Measurements from ENCODE around the gene SH3RF1. TPM values are rescaled to one million over a fixed set of nuclear protein-coding genes. Genes with fewer than 3 reads are reported as not detected.

The SH3RF1 gene
- total and polyA plus RNA-seq, 4 donors, result 1.8 to 7.9 (median 3.5) TPM

GRCh38 chr4:169156392-169156791, 114.4 kb downstream of the SH3RF1 start:
- H3K9me3 ChIP-seq (ENCODE audit: control insufficient read depth in 4 of 4, low read length in 3 of 4), result no peaks in the 10 kb centered on the region
- H3K27me3 ChIP-seq (ENCODE audit: control insufficient read depth in 4 of 4, insufficient read depth in 4 of 4, low read length in 3 of 4), result no peaks in the 10 kb centered on the region
- H3K27ac ChIP-seq (ENCODE audit: low read depth in 1 of 2, low read length in 2 of 2), result no peak overlapping the region
- H3K36me3 ChIP-seq (ENCODE audit: control insufficient read depth in 4 of 4, insufficient read depth in 3 of 4, low read depth in 1 of 4, low read length in 3 of 4), result peaks cover 0 to 20% (median 2%) of the 10 kb centered on the region in 4 donors
- H3K9ac ChIP-seq (ENCODE audit: low read depth in 1 of 2, low read length in 2 of 2), result no peak overlapping the region
- no peak overlapping the region for H3K4me3 ChIP-seq (ENCODE audit: low read depth in 1 of 3, low read length in 3 of 3)
- peaks cover 0 to 3% (median under 1%) of the 10 kb centered on the region in 4 donors for H3K4me1 ChIP-seq (ENCODE audit: control insufficient read depth in 4 of 4, insufficient read depth in 4 of 4, low read length in 3 of 4)
- WGBS, result 96% methylated on average over 3 of the region's 3 CpGs
- DNase-seq (ENCODE audit: low spot score), result no peak
- TF ChIP-seq ZBTB33 (IDR thresholded peaks at IDR 0.05), result no peak
- no peak for TF ChIP-seq FOXA1 (IDR thresholded peaks at IDR 0.05)

GRCh38 chr4:169154121-169154520, 116.6 kb downstream of the SH3RF1 start:
- peaks cover 0 to 21% (median 2%) of the 10 kb centered on the region in 4 donors for H3K36me3 ChIP-seq (ENCODE audit: control insufficient read depth in 4 of 4, insufficient read depth in 3 of 4, low read depth in 1 of 4, low read length in 3 of 4)
- no peak for TF ChIP-seq YY1 (IDR thresholded peaks at IDR 0.05)
- TF ChIP-seq TAF1 (conservative IDR thresholded peaks at IDR 0.05), result no peak
- TF ChIP-seq ATF3 (IDR thresholded peaks at IDR 0.05), result no peak
- no peak for TF ChIP-seq FOXA1 (IDR thresholded peaks at IDR 0.05)
- no peak for TF ChIP-seq EGR1 (IDR thresholded peaks at IDR 0.05; ENCODE audit: low read depth in 2 of 2)
- no peak for TF ChIP-seq ZBTB33 (IDR thresholded peaks at IDR 0.05)
- no peak for TF ChIP-seq HNF4A (conservative IDR thresholded peaks at IDR 0.05)
- TF ChIP-seq RXRA (IDR thresholded peaks at IDR 0.05), result no peak
- no peak for TF ChIP-seq NR2F2 (IDR thresholded peaks at IDR 0.05)
- no peak for TF ChIP-seq CTCF (IDR thresholded peaks at IDR 0.05; ENCODE audit: low read depth, low read length, missing input control)
- TF ChIP-seq HNF4G (IDR thresholded peaks at IDR 0.05), result no peak
- no peak for TF ChIP-seq MAX (IDR thresholded peaks at IDR 0.05)
- H3K27me3 ChIP-seq (ENCODE audit: control insufficient read depth in 4 of 4, insufficient read depth in 4 of 4, low read length in 3 of 4), result no peaks in the 10 kb centered on the region
- H3K9ac ChIP-seq (ENCODE audit: low read depth in 1 of 2, low read length in 2 of 2), result no peak overlapping the region
- H3K4me3 ChIP-seq (ENCODE audit: low read depth in 1 of 3, low read length in 3 of 3), result no peak overlapping the region
- 78% methylated on average over 2 of the region's 2 CpGs for WGBS
- H3K9me3 ChIP-seq (ENCODE audit: control insufficient read depth in 4 of 4, low read length in 3 of 4), result no peaks in the 10 kb centered on the region
- peaks cover 0 to 1% (median 0%) of the 10 kb centered on the region in 4 donors for H3K4me1 ChIP-seq (ENCODE audit: control insufficient read depth in 4 of 4, insufficient read depth in 4 of 4, low read length in 3 of 4)
- DNase-seq (ENCODE audit: low spot score), result no peak
- no peak overlapping the region for H3K27ac ChIP-seq (ENCODE audit: low read depth in 1 of 2, low read length in 2 of 2)

All from liver (tissue), 9 donors.